MG63 (cell line): ENCODE data around the gene KCNIP1. TPM values are rescaled to one million over a fixed set of nuclear protein-coding genes. Genes with fewer than 3 reads are reported as not detected.
A peak's percentile ranks its signal among the peaks of the same experiment; 100 is the strongest.

Source experiments
- DNase-seq: peaks from one replicate; pipeline ENCODE4 v3.0.0-alpha.2; 2020
- H3K27me3 ChIP-seq: fragments of 250-450 bp; sonication (Bioruptor Pico); 2 replicates; pipeline ENCODE4 v1.5.1; 2020; ENCODE audit warnings: mild to moderate bottlenecking, moderate library complexity
- H3K36me3 ChIP-seq: fragments of 250-450 bp; sonication (Bioruptor Pico); 2 replicates; pipeline ENCODE4 v1.5.1; 2020; ENCODE audit warnings: mild to moderate bottlenecking, moderate library complexity
- H3K4me3 ChIP-seq: fragments of 250-450 bp; sonication (Bioruptor Pico); 2 replicates; pipeline ENCODE4 v1.5.1; 2020; ENCODE audit warnings: mild to moderate bottlenecking, moderate library complexity
- H3K9me3 ChIP-seq: fragments of 250-450 bp; sonication (Bioruptor Pico); 2 replicates; pipeline ENCODE4 v1.5.1; 2020; ENCODE audit warnings: mild to moderate bottlenecking, moderate library complexity
- total RNA-seq: library from RNA; depleted of rRNA; stranded (reverse); fragments of >200 nt; shearing (Covaris generic); gene quantifications from 2 replicates; pipeline ENCODE4 v1.2.3, GENCODE V29; 2014; ENCODE audit warnings: low replicate concordance

Gene KCNIP1
- total RNA-seq, 1 experiment from 2014 or later, result 0.43 TPM

DNA sequence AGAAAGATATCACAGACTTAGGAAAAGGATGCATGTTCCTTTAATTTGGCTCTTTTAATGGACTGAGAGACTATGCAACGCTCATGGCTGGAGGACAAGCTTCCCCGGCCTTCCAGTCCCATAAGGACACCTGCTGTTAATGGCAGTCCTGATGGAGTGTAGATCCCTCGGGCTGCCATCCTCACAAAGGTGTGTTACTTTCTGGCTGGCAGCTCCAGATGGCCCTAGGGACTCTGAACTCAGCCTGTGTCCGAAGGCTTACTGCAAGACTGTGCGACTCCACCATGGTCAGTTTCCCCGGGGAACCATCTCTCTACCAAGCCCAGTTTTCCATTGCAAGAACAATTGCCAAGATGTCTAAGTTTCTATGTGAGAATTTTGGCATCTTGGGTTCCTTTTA is 25.5 kb upstream of the KCNIP1 start:
- DNase-seq, result no peak
- no peak overlapping the region for H3K4me3 ChIP-seq
- H3K27me3 ChIP-seq, result no peaks in the 10 kb centered on the region
- H3K9me3 ChIP-seq, result no peaks in the 10 kb centered on the region
- H3K36me3 ChIP-seq, result no peaks in the 10 kb centered on the region

DNA sequence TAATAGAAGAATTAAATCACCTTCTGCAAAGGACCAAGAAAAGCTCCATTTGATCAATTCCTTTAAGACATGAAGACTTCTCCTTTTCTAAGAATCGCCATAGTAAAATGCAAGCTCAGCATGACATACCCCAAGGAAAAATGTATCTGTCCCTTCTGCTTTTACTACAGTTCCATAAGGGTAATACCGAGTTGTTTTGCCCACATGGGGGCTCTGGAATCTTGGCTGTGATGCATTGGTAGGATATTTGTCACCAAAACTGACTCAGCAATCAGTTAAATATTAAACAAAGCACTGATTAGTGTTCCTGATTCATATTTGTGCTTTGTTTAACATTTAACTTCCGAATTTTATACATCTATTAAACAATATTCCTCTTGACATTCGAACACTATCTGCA is 24.3 kb upstream of the KCNIP1 start:
- Histone ChIP-seq H3K9me3 (no peaks in the 10 kb centered on the region), H3K4me3 (no peak overlapping the region), H3K27me3 (no peaks in the 10 kb centered on the region), H3K36me3 (no peaks in the 10 kb centered on the region)
- peak; percentile 49 for DNase-seq

DNA sequence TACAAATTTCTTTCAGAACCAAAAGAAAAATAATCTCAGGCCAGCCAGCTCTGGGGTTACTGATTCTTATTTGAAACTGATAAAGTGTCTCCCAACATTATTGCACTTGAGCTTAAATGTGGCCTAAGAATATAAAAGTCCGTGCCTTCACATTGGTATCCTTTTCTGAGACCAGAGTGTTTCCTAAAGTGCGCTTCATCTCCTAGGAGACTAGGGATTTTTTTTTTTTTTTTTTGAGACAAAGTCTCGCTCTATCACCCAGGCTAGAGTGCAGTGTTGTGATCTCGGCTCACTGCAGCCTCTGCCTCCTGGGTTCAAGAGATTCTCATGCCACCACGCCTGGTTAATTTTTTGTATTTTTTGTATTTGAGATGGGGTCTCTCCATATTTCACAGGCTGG is 23.6 kb upstream of the KCNIP1 start:
- H3K4me3 ChIP-seq, result no peak overlapping the region
- H3K27me3 ChIP-seq, result no peaks in the 10 kb centered on the region
- no peaks in the 10 kb centered on the region for H3K9me3 ChIP-seq
- DNase-seq, result no peak
- no peaks in the 10 kb centered on the region for H3K36me3 ChIP-seq

DNA sequence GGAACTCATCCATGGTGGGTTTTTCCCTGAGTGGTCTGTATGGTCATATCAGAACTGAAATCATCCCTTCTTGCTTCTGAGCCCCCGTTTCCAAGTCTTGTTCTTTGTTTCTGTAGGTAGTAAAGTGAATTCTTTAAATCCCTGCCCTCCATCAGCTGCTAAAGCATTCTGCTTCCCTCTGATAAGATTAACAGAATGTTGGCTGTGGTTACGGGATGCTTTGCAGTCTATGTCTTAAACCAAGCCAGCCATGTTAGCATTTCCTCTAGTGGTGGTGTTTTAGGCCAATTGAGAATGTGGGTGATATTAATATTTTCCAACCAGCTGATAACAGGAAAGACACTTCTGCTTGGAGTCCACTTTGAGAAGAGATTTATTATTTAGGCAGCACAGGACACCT is 22.0 kb upstream of the KCNIP1 start:
- Histone ChIP-seq H3K9me3 (no peaks in the 10 kb centered on the region), H3K36me3 (no peaks in the 10 kb centered on the region), H3K4me3 (no peak overlapping the region), H3K27me3 (no peaks in the 10 kb centered on the region)
- no peak for DNase-seq

DNA sequence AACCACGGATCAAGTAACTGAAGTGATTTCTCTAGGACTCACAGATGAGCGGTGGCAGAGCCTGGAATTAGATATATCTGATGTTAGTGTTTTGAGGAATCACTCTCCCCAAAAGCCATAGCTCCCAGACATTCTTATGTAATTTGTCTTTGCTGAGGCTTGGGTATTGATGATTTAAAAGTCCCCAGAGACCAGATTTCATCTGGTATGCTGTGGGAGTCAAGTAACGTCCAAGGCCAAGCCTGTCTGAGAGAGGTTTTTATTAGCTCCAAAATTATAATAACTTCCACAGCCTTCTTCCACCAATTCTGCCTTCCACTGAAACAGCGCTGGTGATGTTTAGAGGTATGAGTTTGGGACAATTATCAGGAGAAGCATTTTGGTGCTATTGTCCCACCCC is 21.3 kb upstream of the KCNIP1 start:
- Histone ChIP-seq H3K4me3 (no peak overlapping the region), H3K9me3 (no peaks in the 10 kb centered on the region), H3K27me3 (no peaks in the 10 kb centered on the region), H3K36me3 (no peaks in the 10 kb centered on the region)
- no peak for DNase-seq

DNA sequence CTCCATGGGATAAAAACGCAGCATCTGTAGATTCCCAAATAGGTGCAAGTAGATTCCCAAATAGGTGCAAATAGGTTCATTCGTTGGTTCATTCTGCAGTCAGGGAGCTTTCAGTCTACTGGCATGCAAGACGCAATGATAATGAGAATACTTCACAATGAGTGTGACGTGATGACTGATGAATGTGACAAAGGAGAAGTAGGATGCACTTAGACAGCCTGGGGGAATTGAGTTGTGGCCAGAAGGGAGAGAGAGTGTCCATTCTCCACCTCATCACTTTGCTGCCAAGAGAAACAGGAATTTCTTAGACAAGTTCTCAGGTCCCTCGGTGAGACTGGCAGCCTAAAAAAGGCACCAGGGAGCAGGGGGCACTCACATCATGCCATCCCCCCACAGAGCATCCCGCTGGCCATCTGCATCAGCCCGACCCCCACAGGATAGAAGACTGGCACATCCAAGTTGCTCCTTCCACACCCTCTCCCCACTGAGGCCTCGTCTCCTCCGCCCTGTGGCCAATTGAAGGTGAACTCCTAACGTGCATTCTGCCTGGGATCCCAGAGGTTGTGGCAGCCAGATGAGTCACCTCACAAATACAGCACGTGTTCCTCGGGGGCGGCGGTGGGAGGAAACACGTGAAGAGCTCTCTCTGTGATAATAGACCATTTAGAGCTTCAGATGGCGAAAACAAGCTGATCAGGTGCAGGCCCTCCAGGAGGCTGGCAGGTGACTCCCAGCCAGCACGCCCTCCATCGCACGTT is 19.9 kb upstream of the KCNIP1 start:
- no peaks in the 10 kb centered on the region for H3K9me3 ChIP-seq
- DNase-seq, result peak; percentile 54
- no peaks in the 10 kb centered on the region for H3K27me3 ChIP-seq
- no peak overlapping the region for H3K4me3 ChIP-seq
- H3K36me3 ChIP-seq, result no peaks in the 10 kb centered on the region

DNA sequence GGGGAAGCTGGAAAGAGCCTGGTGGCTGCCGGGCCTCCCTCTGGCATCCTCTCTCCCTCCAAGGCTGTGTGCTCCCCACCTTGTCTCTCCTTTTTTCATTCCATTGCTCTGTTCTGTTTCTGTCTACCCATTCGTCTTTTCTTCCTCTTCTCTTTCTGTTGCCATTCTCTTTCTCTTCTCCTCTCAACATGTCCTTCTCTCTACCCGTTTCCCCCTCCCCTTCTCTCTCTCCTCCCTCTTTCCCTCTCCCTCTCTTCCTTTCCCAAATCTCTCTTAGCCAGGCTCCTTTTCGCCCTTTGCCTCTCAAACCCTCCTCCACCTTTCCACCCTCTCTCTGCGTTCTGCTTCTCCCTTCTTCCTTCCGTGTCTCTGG is 19.4 kb upstream of the KCNIP1 start:
- no peak for DNase-seq
- Histone ChIP-seq H3K36me3 (no peaks in the 10 kb centered on the region), H3K4me3 (no peak overlapping the region), H3K9me3 (no peaks in the 10 kb centered on the region), H3K27me3 (no peaks in the 10 kb centered on the region)

DNA sequence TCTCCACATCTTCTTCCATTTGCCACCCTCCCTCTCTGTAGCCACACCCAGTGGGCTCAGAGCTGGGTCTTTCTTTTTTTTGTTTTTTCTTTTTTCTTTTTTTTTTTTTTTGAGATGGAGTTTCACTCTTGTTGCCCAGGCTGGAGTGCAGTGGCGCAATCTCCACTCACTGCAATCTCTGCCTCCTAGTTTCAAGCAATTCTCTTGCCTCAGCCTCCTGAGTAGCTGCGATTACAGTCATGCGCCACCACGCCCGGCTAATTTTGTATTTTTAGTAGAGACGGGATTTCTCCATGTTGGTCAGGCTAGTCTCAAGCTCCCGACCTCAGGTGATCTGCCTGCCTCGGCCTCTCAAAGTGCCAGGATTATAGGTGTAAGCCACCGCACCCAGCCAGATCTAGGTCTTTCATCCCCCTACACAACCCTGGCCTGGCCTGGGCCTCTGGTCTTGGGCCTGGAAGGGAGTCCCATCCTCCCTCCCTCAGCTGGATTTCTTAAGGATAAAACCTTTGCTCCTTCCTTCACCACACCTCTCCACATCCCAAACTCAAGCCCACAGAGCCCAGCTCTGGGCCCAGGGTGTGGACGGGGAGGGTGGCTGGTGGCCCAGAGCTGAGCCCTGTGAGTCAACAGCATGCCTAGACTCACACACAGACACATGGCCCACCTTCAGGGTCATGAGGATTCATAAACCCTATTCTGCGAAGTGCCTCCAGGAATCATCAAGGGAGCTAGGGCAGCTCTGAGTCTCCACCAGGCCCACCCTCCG is 18.8 kb upstream of the KCNIP1 start:
- H3K4me3 ChIP-seq, result no peak overlapping the region
- DNase-seq, result peak; percentile 56
- no peaks in the 10 kb centered on the region for H3K27me3 ChIP-seq
- no peaks in the 10 kb centered on the region for H3K36me3 ChIP-seq
- H3K9me3 ChIP-seq, result no peaks in the 10 kb centered on the region

DNA sequence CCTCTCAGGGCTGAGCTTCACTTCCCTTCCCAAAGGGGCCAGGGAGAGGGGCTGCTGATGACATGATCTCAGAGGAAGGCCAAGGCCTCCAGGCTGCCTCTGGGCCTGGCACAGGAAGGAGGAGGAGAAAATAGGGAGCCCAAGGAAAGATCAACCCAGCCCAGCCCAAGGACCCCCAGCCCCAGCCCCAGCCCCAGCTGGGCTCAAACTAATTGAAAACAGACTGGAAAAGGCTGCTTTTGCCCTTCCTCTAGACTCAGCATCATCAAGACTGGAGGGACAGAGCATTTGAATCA is 18.3 kb upstream of the KCNIP1 start:
- H3K36me3 ChIP-seq, result no peaks in the 10 kb centered on the region
- no peaks in the 10 kb centered on the region for H3K27me3 ChIP-seq
- DNase-seq, result no peak
- no peak overlapping the region for H3K4me3 ChIP-seq
- no peaks in the 10 kb centered on the region for H3K9me3 ChIP-seq

DNA sequence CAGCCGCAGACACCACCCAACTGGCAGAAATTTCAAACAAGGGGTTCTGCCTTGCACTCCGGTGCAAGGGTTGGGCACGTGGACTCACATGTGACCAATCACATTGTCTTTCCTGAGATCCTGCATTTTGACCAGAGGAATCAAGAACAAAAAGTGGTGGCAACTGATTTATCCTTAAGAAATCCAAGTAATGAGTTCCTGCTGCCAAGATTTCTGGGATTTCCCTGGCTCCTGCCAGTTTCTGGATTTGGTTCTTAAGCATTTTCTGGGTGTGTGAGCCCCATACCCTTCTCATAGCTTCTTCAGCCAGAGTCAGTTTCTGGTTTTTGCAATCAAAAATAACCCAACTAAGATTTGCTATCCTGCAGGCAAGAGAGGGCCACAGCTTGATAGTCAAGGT is 17.4 kb upstream of the KCNIP1 start:
- peak; percentile 65 for DNase-seq
- H3K27me3 ChIP-seq, result no peaks in the 10 kb centered on the region
- H3K36me3 ChIP-seq, result no peaks in the 10 kb centered on the region
- no peaks in the 10 kb centered on the region for H3K9me3 ChIP-seq
- H3K4me3 ChIP-seq, result no peak overlapping the region

DNA sequence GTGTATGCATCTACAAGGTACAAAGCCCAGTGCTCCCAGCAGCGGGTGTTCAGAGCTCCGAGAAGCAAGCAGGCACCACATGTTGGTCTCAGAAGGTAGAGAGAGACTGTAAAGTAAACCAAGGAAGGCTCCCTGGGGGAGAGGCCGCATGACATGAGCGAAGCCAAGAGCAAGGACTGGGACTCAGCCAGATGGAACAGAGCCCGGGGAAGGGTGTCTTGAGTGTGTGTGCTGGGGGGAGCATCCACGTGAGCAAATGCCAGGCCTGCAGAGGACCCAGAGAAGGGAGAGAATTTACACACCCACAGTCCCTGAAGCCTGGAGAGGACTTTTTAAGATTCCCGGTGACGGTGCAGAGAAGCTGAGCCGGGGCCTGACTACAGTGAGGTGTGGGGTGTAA is 15.2 kb upstream of the KCNIP1 start:
- H3K9me3 ChIP-seq, result no peaks in the 10 kb centered on the region
- H3K27me3 ChIP-seq, result no peaks in the 10 kb centered on the region
- H3K36me3 ChIP-seq, result no peaks in the 10 kb centered on the region
- no peak for DNase-seq
- no peak overlapping the region for H3K4me3 ChIP-seq

DNA sequence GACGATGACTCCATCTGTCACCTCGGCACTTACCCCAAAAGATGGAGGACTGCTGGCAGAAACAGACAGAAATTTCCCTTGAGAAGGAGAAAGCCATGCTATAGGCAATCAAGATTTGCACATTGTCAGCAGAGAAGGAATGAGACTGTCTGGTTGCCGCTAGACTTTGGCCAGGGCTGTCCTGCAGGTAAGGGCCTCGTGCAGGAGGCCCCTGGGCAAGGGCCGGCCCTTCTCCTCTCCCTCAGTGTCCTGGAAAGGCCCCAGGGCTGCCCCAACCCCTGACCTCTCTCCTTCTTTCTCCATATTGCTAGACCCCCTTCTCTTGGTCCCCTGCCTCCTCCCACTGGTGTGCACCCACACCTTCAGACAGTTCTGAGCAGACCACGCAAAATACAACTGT is 14.6 kb upstream of the KCNIP1 start:
- no peaks in the 10 kb centered on the region for H3K9me3 ChIP-seq
- no peaks in the 10 kb centered on the region for H3K27me3 ChIP-seq
- DNase-seq, result no peak
- H3K36me3 ChIP-seq, result no peaks in the 10 kb centered on the region
- no peak overlapping the region for H3K4me3 ChIP-seq

DNA sequence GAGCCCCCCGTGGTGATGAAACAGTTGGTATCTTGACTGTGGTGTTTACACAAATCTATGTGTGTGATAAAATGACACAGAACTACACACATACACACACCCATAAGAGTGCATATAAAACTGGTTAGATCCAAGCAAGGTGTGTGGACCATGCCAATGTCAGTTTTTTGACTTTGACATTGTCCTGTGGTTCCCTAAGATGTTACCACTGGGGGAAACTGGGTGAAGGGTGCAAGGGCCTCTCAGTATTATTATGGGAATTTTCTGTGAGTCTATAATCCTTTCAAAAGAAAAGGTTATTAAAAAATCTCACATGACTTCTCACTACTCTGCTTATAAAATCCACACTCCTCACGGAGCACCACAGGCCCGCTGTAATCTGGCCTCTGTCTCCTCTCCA is 13.4 kb upstream of the KCNIP1 start:
- DNase-seq, result no peak
- Histone ChIP-seq H3K27me3 (no peaks in the 10 kb centered on the region), H3K9me3 (no peaks in the 10 kb centered on the region), H3K4me3 (no peak overlapping the region), H3K36me3 (no peaks in the 10 kb centered on the region)

DNA sequence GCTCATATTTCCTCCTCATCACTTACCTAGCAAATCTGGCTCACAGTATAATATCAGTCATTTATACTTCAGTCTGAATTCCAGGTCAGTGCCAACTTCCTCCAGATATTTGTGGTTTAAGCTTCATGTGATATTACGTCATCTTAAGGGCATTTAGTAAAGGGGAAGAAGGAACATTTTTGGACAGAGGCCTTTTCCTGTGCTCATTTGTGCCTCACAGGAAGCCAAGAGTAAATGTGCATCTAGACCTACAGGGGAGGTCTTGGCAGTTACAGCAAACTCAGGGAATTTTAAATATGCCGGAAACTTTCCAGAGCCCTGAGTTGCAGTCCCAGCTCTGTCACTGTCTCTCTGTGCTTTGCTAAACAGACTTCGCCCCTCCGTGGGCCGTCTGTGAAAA is 12.3 kb upstream of the KCNIP1 start:
- DNase-seq, result peak; percentile 81
- no peaks in the 10 kb centered on the region for H3K36me3 ChIP-seq
- no peaks in the 10 kb centered on the region for H3K27me3 ChIP-seq
- H3K4me3 ChIP-seq, result no peak overlapping the region
- no peaks in the 10 kb centered on the region for H3K9me3 ChIP-seq

DNA sequence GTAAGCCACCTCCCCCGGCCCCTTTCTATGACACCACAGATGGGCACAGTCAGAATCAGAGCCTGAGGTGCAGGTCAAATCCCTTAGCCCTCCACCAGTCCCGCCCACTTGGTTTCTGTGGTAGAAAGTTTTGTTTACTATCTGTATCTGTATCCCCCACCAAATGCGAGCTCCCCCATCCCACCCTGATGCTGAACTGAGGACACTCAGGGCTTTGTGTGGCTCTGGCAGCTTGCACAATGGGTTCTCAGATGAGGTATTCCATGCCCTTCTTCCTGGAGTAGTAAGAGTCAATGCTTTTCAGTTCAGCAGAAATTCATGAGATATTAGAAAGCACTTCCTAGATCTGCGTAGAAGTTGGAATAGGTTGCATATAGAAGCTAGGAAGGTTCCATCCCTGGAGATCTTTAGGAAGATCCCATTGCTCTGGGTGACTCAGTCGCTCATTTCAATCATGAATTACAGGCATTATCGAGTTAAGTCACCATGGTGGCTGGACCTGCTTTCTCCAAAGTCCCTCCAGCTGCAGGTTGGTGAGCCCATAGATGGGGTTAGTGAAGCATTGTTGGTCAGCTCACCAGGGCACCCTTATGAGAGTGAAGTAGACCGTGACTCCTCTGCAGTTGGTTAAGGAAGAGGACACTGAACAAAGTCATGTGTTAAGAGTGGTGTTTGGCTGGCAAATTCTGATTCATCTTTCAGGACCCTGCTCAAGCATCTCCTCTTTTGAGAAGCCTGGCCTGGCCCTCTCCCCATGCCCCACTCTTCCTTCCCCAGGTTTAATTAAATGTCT is 10.6 kb upstream of the KCNIP1 start:
- H3K4me3 ChIP-seq, result no peak overlapping the region
- H3K36me3 ChIP-seq, result no peaks in the 10 kb centered on the region
- H3K9me3 ChIP-seq, result no peaks in the 10 kb centered on the region
- no peak for DNase-seq
- H3K27me3 ChIP-seq, result no peaks in the 10 kb centered on the region

DNA sequence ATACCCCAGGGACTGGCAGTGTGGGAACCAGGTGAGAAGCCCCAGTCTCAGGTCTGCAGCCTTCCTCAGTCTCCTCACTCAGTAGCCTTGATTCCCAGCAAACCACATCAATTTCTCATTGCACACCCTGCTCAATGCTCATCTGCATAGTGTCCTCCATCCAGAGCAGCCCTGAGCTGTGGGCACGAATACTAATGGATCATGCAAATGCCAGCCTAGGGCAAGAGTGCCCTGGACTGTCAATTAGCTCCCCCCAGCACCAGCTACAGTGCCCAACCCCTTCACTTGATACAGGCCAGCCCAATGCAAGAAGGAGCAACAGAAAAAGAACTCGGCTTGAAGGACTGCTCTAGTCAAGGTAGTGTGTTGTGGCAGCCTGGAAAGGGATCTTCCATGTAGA is 9.8 kb upstream of the KCNIP1 start:
- no peak for DNase-seq
- no peaks in the 10 kb centered on the region for H3K27me3 ChIP-seq
- H3K4me3 ChIP-seq, result no peak overlapping the region
- no peaks in the 10 kb centered on the region for H3K36me3 ChIP-seq
- no peaks in the 10 kb centered on the region for H3K9me3 ChIP-seq

DNA sequence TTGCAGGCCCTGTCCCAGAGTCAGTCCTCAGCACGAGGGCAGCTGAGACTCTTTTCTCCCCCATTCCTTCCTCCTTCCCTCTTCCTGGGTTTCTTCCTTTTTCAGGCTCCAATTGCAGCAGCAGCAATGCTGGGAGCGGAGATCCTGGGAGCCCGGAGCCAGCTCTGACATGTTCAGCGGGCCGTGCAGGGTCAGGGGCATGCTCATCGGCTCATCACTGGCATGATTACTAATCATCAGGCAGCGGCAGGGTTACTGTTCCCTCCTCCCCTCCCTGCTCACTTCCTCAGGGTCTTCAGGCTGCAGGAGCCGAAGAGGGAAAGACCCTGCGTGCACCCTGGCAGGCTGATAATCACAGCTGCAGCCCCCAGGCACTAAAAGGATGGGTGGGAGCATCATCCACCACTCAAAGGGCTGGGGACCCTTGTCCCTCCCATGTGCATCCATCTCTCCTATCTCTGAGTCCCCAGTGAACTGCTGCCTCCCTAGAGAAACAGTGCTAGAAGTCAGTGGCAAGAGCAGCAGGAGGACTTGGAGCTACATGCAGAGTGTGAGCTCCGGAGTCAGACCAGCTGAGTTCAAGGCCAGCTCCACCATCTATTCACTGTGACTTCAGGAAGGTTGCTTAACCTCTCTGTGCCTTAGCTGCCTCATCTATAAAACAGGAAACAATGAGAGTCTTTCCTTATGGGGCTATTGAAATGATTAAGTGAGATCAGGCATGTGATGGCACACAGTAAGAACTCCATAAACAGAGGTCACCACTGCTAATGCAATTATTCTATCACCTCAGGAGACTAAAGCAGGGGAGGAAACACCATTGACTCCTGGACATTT is 7.8 kb upstream of the KCNIP1 start:
- no peak for DNase-seq
- no peaks in the 10 kb centered on the region for H3K9me3 ChIP-seq
- no peak overlapping the region for H3K4me3 ChIP-seq
- H3K27me3 ChIP-seq, result no peaks in the 10 kb centered on the region
- no peaks in the 10 kb centered on the region for H3K36me3 ChIP-seq
